Fibroblast of skin of right biceps (primary cell): Measurements from ENCODE around the gene TBC1D8.

Source experiments
- DNase-seq: peaks from one replicate; pipeline ENCODE4 v3.0.0-alpha.2; 2013

Gene TBC1D8

GRCh38 chr2:101161658-101162057 is 10.5 kb upstream of the TBC1D8 start:
- DNase-seq: no peak

GRCh38 chr2:101160454-101160853 is 9.3 kb upstream of the TBC1D8 start:
- peak; percentile 21 for DNase-seq

- no peak for DNase-seq
Measured at GRCh38 chr2:101159526-101159925, 8.3 kb upstream of the TBC1D8 start.

- DNase-seq: no peak
Measured at GRCh38 chr2:101157272-101157671, 6.1 kb upstream of the TBC1D8 start.

- no peak for DNase-seq
Measured at GRCh38 chr2:101153787-101154186, 2.6 kb upstream of the TBC1D8 start.

GRCh38 chr2:101153077-101153707 is 2.0 kb upstream of the TBC1D8 start:
- no peak for DNase-seq

- peak; percentile 21 for DNase-seq
Measured at GRCh38 chr2:101152272-101153076, 1.3 kb upstream of the TBC1D8 start.

- DNase-seq: no peak
Measured at GRCh38 chr2:101151859-101152271, 683 bp upstream of the TBC1D8 start.

GRCh38 chr2:101150306-101151145 is 656 bp downstream of the TBC1D8 start:
- no peak for DNase-seq

GRCh38 chr2:101149241-101150192 is 1.7 kb downstream of the TBC1D8 start:
- DNase-seq: no peak

- no peak for DNase-seq
Measured at GRCh38 chr2:101148777-101149176, 2.4 kb downstream of the TBC1D8 start.

- DNase-seq: no peak
Measured at GRCh38 chr2:101147971-101148370, 3.2 kb downstream of the TBC1D8 start.

- no peak for DNase-seq
Measured at GRCh38 chr2:101147062-101147461, 4.1 kb downstream of the TBC1D8 start.

- DNase-seq: no peak
Measured at GRCh38 chr2:101146535-101146934, 4.6 kb downstream of the TBC1D8 start.

- peak; percentile 9 for DNase-seq
Measured at GRCh38 chr2:101145406-101145805, 5.8 kb downstream of the TBC1D8 start.

GRCh38 chr2:101142163-101142562 is 9.0 kb downstream of the TBC1D8 start:
- DNase-seq: no peak

GRCh38 chr2:101140978-101141655 is 10.1 kb downstream of the TBC1D8 start:
- no peak for DNase-seq

GRCh38 chr2:101140237-101140636 is 10.9 kb downstream of the TBC1D8 start:
- DNase-seq: no peak

GRCh38 chr2:101139495-101139894 is 11.7 kb downstream of the TBC1D8 start:
- no peak for DNase-seq

- DNase-seq: no peak
Measured at GRCh38 chr2:101135412-101136296, 15.5 kb downstream of the TBC1D8 start.
